Cardiac muscle cell (in vitro differentiated cells and primary cell): Measurements from ENCODE around the gene COX6A1. TPM values are rescaled to one million over a fixed set of nuclear protein-coding genes. Genes with fewer than 3 reads are reported as not detected.

Source experiments
- DNase-seq, 2 donors: peaks; one replicate each; pipeline versions ENCODE4 v3.0.0 to v3.0.0-alpha.2; 2010 to 2017; ENCODE audit warnings: low read depth in 1 of 2, low spot score in 1 of 2
- H3K27ac ChIP-seq: fragments of 200-600 bp; sonication (generic); 2 replicates; pipeline ENCODE4 v1.5.1; 2016
- H3K27me3 ChIP-seq: fragments of 200-600 bp; sonication (generic); 2 replicates; pipeline ENCODE4 v1.6.0; 2016; ENCODE audit warnings: control low read depth
- H3K36me3 ChIP-seq: fragments of 200-600 bp; sonication (generic); 2 replicates; pipeline ENCODE4 v1.5.1; 2016; ENCODE audit warnings: control low read depth
- H3K4me1 ChIP-seq: fragments of 200-600 bp; sonication (generic); 2 replicates; pipeline ENCODE4 v1.8.1; 2017; ENCODE audit warnings: low read depth, mild to moderate bottlenecking, mixed run types
- H3K4me3 ChIP-seq: fragments of 200-600 bp; sonication (generic); 2 replicates; pipeline ENCODE4 v1.5.1; 2016; ENCODE audit warnings: mild to moderate bottlenecking
- H3K9me3 ChIP-seq: fragments of 200-600 bp; sonication (generic); 2 replicates; pipeline ENCODE4 v1.5.1; 2017; ENCODE audit warnings: low read depth, mild to moderate bottlenecking, control low read depth
- CTCF ChIP-seq: IDR thresholded peaks from 2 replicates; pipeline ENCODE4 v1.5.1; 2012; ENCODE audit warnings: low read depth, mild to moderate bottlenecking, low read length
- polyA plus RNA-seq: library from polyadenylated mRNA; unstranded; fragments of >200 nt; fragmentation: Nextera tagmentation; extraction: Ambion mirVana; gene quantifications from 2 replicates; pipeline ENCODE4 v1.2.1, GENCODE V29; 2016
- total RNA-seq: library from RNA; depleted of rRNA; stranded (reverse); fragments of >200 nt; gene quantifications from 2 replicates; pipeline ENCODE4 v1.2.3, GENCODE V29; 2016

COX6A1 gene
- total and polyA plus RNA-seq, 2 experiments from 2014 or later: 759 to 1,511 TPM

DNA sequence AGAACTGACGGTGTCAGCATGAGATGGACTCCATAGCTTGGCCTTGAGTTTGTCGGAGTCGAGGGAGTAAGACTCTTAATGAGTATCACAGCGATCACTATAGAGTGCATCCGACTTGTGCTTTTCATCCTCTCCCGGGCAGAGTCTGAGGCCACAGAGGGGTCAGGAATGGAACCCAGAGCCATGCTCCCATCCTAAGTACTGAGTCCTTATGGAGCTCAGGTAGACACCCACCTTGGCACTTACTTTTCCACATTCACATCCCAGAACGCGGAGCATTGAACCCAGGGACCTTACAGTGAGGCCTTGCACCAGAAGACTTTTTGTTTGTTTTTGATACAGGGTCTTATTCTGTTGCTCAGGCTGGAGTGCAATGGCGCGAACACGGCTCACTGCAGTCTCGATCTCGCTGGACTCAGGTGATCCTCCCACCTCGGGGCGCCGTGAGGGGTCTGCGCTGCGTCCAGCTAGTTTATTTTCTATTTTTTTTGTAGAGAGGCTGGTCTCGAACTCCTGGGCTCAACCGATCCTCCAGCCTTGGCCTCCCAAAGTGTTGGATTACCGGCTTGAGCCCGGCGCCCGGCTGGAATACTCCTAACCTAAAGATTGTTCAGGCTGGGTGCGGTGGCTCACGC is 32.4 kb downstream of the COX6A1 start:
- Histone ChIP-seq H3K4me3 (peak overlapping the region; percentile 81), H3K36me3 (peaks cover 17% of the 10 kb centered on the region), H3K9me3 (no peaks in the 10 kb centered on the region), H3K4me1 (peaks cover 4% of the 10 kb centered on the region), H3K27ac (peak overlapping the region; percentile 44), H3K27me3 (no peaks in the 10 kb centered on the region)
- peak; percentile 7 to 30 for DNase-seq
- no peak for TF ChIP-seq CTCF

DNA sequence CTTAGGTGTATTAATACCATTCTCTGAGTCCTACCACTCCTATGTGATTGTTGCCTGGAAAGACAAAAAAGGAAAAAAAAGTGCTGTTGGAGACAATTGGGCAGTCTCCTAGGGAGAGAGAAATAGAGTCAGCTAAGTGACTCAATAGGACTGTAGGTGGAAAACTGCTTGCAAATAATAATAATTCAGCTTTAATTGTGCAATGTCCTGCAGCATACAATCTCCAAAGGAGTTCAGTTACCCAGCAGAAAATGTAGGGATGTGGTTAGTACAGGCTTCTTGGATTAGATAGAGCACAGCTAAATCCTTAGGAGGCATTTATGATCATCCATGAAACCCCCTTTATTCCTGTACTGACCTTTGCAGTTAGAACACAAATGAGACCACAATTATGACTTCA is 34.6 kb downstream of the COX6A1 start:
- no peak for TF ChIP-seq CTCF

DNA sequence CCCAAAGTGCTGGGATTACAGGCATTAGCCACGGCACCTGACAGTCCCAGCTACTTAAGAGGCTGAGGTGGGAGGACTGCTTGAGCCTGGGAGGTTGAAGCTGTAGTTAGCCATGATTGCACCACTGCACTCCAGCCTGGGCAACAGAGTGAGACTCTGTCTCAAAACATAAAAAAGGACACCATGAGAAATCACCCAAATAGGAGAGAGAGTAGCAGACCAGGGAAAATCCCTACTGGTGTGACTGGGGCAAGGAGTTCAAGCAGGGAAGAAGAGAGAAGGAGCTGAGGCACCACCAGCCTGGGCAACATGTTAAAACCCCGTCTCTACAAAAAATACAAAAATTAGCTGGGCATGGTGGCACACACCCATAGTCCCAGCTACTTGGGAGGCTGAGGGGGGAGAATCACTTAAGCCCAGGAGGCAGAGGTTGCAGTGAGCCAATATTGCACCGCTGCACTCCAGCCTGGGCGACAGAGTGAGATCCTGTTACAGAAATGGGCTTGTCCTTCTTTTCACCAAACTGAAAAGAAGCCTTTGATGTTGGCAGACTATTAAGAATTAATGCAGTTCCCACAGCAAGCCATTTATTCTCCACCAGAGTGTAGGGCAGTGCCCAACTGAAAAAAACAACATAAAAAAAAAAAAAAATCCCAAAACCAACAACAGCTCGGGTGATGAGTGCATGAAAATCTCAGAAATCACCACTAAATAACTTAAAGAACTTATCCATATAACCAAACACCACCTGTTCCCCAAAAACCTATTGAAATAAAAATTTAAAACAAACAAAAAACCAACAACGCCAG is 36.1 kb downstream of the COX6A1 start:
- Histone ChIP-seq H3K27ac (no peak overlapping the region), H3K27me3 (no peaks in the 10 kb centered on the region), H3K9me3 (no peaks in the 10 kb centered on the region), H3K4me3 (no peak overlapping the region), H3K4me1 (no peaks in the 10 kb centered on the region), H3K36me3 (no peaks in the 10 kb centered on the region)
- TF ChIP-seq CTCF: no peak
- no peak for DNase-seq

More for the DNA sequence above, 34.6 kb downstream of the COX6A1 start:
- H3K36me3 ChIP-seq: no peaks in the 10 kb centered on the region
- H3K27me3 ChIP-seq: no peaks in the 10 kb centered on the region
- H3K4me1 ChIP-seq: peaks cover 4% of the 10 kb centered on the region
- no peak overlapping the region for H3K27ac ChIP-seq
- H3K9me3 ChIP-seq: no peaks in the 10 kb centered on the region
- no peak overlapping the region for H3K4me3 ChIP-seq
- peak in 1 of 2 donors; percentile 22 for DNase-seq

DNA sequence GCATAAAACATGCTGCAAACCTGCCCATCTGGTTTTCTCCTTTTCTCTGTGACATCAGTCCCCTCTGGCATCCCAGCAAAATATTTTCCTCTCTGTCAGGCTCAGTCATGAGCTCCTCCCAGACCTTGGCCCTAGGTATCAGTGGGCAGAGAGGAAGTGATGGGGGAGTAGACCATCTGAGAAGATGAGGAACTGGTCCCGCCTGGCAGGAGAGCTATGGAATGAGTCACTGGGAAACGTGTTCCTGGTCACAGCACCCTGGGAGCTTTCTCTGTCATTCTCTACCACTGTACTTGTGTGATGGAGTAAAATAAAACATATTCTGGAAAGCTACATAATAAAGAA is 36.7 kb downstream of the COX6A1 start:
- Histone ChIP-seq H3K4me1 (no peaks in the 10 kb centered on the region), H3K27ac (no peak overlapping the region), H3K4me3 (no peak overlapping the region), H3K9me3 (no peaks in the 10 kb centered on the region), H3K27me3 (no peaks in the 10 kb centered on the region), H3K36me3 (no peaks in the 10 kb centered on the region)
- DNase-seq: peak in 1 of 2 donors; percentile 51
- no peak for TF ChIP-seq CTCF

GRCh38 chr12:120475643-120476042 is 37.7 kb downstream of the COX6A1 start:
- no peaks in the 10 kb centered on the region for H3K27me3 ChIP-seq
- H3K9me3 ChIP-seq: no peaks in the 10 kb centered on the region
- H3K36me3 ChIP-seq: no peaks in the 10 kb centered on the region
- no peaks in the 10 kb centered on the region for H3K4me1 ChIP-seq
- no peak for DNase-seq
- H3K27ac ChIP-seq: no peak overlapping the region
- no peak for TF ChIP-seq CTCF
- H3K4me3 ChIP-seq: no peak overlapping the region
